ENCODE measurements around the gene CYP27B1. TPM values are rescaled to one million over a fixed set of nuclear protein-coding genes. Genes with fewer than 3 reads are reported as not detected.
A peak's percentile ranks its signal among the peaks of the same experiment; 100 is the strongest.
"Not testable (repeated sequence)": the region's sequence is repeated elsewhere in the genome, so short reads cannot be mapped to it uniquely, and the experiment has no call there.

CYP27B1 gene
- total RNA-seq, 2 experiments from 2014 or later, result 3.3 to 4.3 TPM

DNA sequence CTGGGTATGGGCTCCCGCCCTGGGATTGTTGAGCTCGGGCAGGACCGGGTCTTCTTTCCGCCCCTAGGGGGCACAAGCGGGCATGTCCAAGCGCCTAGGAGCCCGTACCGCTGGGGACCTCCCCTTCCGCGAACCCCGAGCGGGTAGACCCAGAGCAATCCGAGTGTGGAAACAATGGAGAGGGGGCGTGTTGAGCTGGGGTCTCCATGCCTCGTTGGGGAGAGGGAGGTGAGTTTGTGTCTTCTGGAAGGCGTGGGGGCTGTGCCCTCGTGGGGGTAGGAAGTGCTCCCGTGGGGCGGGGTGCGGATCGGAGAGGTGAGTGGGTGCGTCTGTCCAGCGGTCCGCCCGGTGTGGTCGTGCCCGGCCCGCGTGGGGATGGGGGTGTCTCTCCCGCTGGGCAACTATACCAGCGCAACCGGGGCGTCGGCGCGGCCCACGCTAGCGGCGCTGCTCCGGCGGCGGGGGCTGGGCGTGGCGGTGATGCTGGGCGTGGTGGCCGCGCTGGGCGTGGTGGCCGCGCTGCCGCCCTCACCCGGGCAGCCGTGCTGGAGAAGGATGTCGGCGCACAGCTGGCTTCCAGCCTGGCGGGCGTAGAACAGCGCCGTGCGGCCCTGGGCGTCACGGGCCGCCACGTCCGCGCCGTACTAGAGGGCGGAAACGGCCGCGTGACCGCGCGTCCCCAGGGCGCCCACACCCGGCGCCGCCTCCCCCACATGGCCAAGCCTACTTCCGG is 40.6 kb downstream of the CYP27B1 start:
- H3K27me3 Mint-ChIP-seq, result no peaks in the 10 kb centered on the region
- H3K9me3 Mint-ChIP-seq, result no peaks in the 10 kb centered on the region
- H3K36me3 Mint-ChIP-seq (ENCODE audit: low read depth), result peaks cover 63% of the 10 kb centered on the region
- ChIA-PET POLR2A (interaction anchor here (1.0 to 1.1 kb wide), 2 partner anchors 15 to 19 kb away, joined by 3 read pairs; partner anchors contain the start of gene TSPAN31), CTCF (interaction anchor here (0.9 to 1.9 kb wide), 3 partner anchors 15 to 177 kb away, joined by 3 to 10 read pairs (median 4); no protein-coding TSS in a partner anchor)
- no peak overlapping the region for H3K27ac Mint-ChIP-seq
- peaks cover 2% of the 10 kb centered on the region for H3K4me1 Mint-ChIP-seq
- no peak for DNase-seq
- H3K4me3 Mint-ChIP-seq, result no peak overlapping the region

DNA sequence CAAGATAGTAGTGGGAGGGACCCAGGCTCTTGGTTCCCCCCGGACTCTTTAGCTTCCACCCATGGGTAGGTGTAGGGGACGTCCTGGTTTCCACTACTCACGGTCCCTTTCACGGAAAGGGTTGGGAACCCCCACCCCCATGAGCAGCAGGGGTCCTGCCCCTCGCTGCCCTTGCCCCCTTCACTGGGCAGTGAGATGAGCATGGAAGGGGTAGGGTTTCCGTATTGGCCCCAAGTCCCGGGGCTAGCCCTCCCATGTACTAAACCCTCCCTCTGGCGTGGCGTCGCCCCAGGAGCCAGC is 41.1 kb downstream of the CYP27B1 start:
- Mint-ChIP-seq H3K27ac (no peak overlapping the region), H3K36me3 (ENCODE audit: low read depth) (peaks cover 61% of the 10 kb centered on the region), H3K27me3 (no peaks in the 10 kb centered on the region), H3K4me1 (peaks cover 2% of the 10 kb centered on the region), H3K9me3 (no peaks in the 10 kb centered on the region), H3K4me3 (no peak overlapping the region)
- ChIA-PET POLR2A (interaction anchor here (1.0 to 1.1 kb wide), 2 partner anchors 16 to 19 kb away, joined by 3 read pairs; partner anchors contain the start of gene TSPAN31), CTCF (interaction anchor here (0.9 to 1.9 kb wide), 3 partner anchors 16 to 177 kb away, joined by 3 to 10 read pairs (median 4); no protein-coding TSS in a partner anchor)
- no peak for DNase-seq

DNA sequence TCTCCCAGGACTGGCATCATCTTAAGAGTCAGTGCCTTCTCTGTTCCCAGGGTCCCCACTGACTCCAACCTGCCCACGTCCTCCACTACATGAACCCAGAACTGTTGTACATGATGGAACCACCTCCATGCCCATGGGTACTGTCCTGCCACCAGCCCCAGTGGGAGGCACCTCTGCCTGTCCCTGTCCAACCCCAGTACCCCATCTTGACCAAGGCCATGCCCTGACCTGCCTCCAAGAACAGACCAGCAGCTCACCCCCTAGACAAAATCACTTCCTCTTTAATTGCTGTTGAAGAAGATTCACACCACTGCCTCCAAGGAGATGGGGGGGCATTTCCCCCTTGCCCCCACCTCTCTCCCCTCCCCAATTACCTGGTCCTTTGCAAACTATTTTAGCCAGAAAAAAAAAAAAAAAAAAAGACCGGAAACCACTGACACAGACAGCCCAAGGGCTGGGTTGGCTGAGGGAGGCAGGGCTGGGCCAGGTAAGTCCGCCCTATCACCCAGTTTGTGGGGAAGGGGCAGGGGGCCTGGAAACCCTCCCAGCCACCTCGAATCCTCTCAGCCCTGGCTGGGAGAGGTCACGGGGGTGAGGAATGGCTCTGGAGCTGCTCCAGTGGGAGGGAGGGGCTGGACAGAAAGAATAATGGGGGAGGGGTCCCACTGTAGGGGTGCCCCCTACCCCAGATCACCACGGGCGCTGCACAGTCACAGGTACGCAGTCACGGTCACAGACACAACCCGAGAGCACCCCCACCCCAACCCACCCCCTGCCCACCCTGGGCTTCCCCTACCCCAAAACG is 41.7 kb downstream of the CYP27B1 start:
- CTCF ChIA-PET, result interaction anchor here (0.7 to 1.9 kb wide), 4 partner anchors 16 to 178 kb away, joined by 3 to 10 read pairs (median 4); no protein-coding TSS in a partner anchor
- DNase-seq, result no peak
- POLR2A ChIA-PET, result interaction anchor here (1.0 to 1.1 kb wide), 2 partner anchors 16 to 20 kb away, joined by 3 to 5 read pairs; partner anchors contain the start of gene TSPAN31
- Mint-ChIP-seq H3K9me3 (no peaks in the 10 kb centered on the region), H3K4me1 (peaks cover 2% of the 10 kb centered on the region), H3K27ac (peak overlapping the region; percentile 22), H3K36me3 (ENCODE audit: low read depth) (peaks cover 61% of the 10 kb centered on the region), H3K4me3 (no peak overlapping the region), H3K27me3 (no peaks in the 10 kb centered on the region)

DNA sequence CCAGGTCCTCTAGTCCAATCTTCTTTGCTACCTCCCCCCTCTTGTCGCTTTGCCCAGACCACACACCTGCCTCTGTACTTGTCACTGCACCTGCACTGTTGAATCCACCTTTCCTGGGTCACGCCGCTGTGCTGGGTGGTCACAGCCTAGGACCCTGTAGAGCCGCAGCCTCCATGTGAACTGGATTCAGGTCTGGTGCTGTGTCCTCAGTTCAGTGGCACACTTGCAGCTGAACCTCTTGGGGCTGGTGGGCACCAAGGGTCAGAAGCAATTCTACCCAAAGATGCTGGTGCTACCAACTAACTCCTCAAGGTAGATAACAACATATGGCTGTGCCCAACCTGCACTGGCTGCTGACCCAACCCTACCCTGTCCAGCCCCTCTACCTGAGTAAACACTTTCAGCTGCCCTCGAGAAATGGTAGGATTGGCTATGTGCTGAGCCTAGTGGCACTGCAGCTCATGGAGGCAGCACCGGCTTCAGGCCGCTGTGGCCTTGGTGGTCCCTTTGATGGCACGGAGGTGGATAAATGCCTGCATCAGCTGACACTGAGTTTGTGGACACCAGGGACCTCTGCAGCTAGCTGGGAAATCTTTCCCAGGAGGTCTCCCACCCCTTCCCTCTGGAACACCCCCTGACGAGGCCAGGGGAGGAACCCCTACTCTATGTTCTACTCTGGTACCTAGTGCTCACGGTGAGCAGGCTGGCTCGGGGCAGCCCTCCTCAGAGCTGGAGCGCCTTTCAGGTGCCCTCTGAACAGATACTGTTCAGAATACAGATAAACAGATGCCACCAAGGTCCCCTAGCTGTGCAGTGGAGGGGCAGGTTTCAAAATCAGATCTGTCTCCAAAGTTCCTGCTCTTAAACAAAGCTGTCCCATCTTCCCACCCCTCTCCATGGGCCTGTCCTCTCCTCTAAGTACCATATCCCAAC is 42.6 kb downstream of the CYP27B1 start:
- no peak overlapping the region for H3K4me3 Mint-ChIP-seq
- peaks cover 2% of the 10 kb centered on the region for H3K4me1 Mint-ChIP-seq
- H3K27me3 Mint-ChIP-seq, result no peaks in the 10 kb centered on the region
- H3K9me3 Mint-ChIP-seq, result no peaks in the 10 kb centered on the region
- peak overlapping the region; percentile 19 for H3K27ac Mint-ChIP-seq
- ChIA-PET POLR2A (interaction anchor here (0.9 to 2.8 kb wide), 7 partner anchors 8 to 30 kb away, joined by 3 to 12 read pairs (median 5); partner anchors contain the start of genes OS9 and TSPAN31), CTCF (interaction anchor here (0.7 kb wide), 1 partner anchor 32 kb away, joined by 4 read pairs; no protein-coding TSS in a partner anchor)
- H3K36me3 Mint-ChIP-seq (ENCODE audit: low read depth), result peaks cover 60% of the 10 kb centered on the region
- DNase-seq, result no peak

DNA sequence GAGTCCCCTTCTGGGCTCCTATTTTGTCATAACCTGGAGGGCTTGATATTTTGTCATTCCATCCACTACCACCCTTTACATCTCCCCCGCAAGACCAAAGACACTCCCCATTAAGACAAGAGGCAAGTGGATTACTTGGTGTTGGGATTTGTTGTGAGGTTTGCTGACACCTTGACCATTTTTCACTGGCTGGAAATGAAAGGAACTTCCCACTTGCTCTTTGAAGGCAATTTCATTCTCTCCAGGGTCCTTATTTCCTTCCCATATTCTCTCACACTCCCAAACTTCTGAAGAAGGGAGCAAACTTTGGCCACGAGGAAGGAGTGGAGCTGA is 43.3 kb downstream of the CYP27B1 start:
- no peak overlapping the region for H3K27ac Mint-ChIP-seq
- no peaks in the 10 kb centered on the region for H3K9me3 Mint-ChIP-seq
- H3K27me3 Mint-ChIP-seq, result no peaks in the 10 kb centered on the region
- DNase-seq, result no peak
- H3K4me1 Mint-ChIP-seq, result peaks cover 2% of the 10 kb centered on the region
- ChIA-PET CTCF (interaction anchor here (0.9 kb wide), 1 partner anchor 140 kb away, joined by 4 read pairs; no protein-coding TSS in a partner anchor), POLR2A (interaction anchor here (0.9 to 2.8 kb wide), 6 partner anchors 9 to 30 kb away, joined by 3 to 12 read pairs (median 6); partner anchors contain the start of genes OS9 and TSPAN31)
- H3K36me3 Mint-ChIP-seq (ENCODE audit: low read depth), result peaks cover 62% of the 10 kb centered on the region
- H3K4me3 Mint-ChIP-seq, result no peak overlapping the region

DNA sequence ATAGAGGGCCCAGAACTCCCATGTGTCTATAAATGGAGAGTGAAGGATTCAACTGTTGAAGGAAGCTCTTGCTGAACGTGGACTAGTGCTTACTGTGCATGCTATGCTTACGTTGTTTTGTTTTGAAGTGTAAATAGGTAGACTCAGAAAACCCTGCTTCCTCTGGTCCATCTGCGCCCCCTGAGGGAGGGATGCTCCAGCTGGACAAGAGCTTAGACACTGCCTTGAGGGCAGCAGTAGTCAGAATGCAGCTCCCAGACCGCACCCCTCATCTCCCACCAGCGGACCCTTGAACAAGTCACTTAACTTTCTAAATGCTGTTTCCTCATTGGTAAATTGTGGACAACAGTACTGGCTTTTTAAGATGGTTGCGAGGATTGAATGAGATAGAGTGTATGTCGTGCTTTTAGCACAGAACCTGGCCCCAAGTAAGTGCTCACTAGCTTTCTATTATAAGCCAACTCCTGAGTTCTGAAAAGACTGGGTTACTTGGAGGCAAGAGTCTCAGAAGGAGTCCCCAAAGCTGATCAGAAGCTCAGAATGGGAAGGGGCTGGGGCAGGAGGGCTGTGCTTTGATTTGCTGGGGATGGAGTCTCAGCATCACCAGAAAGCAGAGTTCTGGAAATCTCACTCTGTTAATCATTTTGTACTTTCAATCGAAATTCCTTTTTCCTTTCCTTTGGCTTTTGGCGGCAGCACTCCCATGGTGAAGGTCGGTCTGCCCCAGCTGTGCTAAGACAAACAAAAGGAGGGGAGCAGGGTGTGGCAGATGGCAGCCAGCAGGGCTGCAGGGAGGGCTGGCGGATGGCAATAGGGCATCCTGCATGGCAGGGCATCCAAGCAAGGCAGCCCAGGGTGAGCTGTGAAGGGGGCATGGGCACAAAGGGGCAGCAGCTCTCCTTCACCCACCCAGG is 43.9 kb downstream of the CYP27B1 start:
- DNase-seq, result no peak
- ChIA-PET POLR2A (interaction anchor here (1.0 to 2.8 kb wide), 8 partner anchors 9 to 29 kb away, joined by 3 to 12 read pairs (median 3); partner anchors contain the start of genes OS9 and TSPAN31), CTCF (interaction anchor here (0.6 to 1.1 kb wide), 4 partner anchors 13 to 140 kb away, joined by 3 to 4 read pairs (median 4); no protein-coding TSS in a partner anchor)
- Mint-ChIP-seq H3K27me3 (no peaks in the 10 kb centered on the region), H3K4me1 (peaks cover 2% of the 10 kb centered on the region), H3K4me3 (no peak overlapping the region), H3K36me3 (ENCODE audit: low read depth) (peaks cover 61% of the 10 kb centered on the region), H3K9me3 (no peaks in the 10 kb centered on the region), H3K27ac (peak overlapping the region; percentile 26)

DNA sequence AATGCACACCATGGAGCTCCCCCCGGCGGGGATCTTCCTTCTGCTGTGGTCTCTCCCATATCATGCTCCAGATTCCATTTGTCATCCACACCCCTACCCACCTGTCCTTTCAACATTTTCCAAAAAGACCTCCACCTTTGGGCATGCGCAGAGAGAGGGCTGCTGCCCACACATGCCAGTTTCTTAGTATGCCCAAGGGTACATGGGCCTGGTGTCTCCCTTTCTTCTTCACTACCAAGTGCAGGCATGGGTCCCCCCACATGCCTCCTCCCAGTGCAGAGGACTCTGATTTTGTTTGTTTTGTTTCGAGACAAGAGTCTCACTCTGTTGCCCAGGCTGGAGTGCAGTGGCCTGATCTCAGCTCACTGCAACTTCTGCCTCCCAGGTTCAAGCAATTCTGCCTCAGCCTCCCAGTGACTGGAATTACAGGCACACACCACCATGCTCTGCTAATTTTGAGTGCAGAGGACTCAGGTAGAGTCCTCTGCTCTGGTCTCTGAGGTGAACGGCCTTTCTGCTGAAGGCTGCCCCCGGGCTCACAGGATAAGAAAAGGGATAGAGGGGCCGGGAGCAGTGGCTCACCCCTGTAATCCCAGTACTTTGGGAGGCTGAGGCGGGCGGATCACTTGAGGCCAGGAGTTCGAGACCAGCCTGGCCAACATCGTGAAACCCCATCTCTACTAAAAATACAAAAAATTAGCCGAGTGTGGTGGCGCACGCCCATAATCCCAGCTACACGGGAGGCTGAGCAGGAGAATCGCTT is 44.9 kb downstream of the CYP27B1 start:
- POLR2A ChIA-PET, result interaction anchor here (0.7 to 3.4 kb wide), 11 partner anchors 8 to 28 kb away, joined by 3 to 27 read pairs (median 4); partner anchors contain the start of gene OS9
- not testable (repeated sequence) for H3K4me3 Mint-ChIP-seq, DNase-seq, H3K27me3 Mint-ChIP-seq, H3K27ac Mint-ChIP-seq, H3K4me1 Mint-ChIP-seq, H3K9me3 Mint-ChIP-seq
- CTCF ChIA-PET, result interaction anchor here (1.1 kb wide), 1 partner anchor 19 kb away, joined by 3 read pairs; no protein-coding TSS in a partner anchor
- H3K36me3 Mint-ChIP-seq (ENCODE audit: low read depth), result peaks cover 56% of the 10 kb centered on the region

DNA sequence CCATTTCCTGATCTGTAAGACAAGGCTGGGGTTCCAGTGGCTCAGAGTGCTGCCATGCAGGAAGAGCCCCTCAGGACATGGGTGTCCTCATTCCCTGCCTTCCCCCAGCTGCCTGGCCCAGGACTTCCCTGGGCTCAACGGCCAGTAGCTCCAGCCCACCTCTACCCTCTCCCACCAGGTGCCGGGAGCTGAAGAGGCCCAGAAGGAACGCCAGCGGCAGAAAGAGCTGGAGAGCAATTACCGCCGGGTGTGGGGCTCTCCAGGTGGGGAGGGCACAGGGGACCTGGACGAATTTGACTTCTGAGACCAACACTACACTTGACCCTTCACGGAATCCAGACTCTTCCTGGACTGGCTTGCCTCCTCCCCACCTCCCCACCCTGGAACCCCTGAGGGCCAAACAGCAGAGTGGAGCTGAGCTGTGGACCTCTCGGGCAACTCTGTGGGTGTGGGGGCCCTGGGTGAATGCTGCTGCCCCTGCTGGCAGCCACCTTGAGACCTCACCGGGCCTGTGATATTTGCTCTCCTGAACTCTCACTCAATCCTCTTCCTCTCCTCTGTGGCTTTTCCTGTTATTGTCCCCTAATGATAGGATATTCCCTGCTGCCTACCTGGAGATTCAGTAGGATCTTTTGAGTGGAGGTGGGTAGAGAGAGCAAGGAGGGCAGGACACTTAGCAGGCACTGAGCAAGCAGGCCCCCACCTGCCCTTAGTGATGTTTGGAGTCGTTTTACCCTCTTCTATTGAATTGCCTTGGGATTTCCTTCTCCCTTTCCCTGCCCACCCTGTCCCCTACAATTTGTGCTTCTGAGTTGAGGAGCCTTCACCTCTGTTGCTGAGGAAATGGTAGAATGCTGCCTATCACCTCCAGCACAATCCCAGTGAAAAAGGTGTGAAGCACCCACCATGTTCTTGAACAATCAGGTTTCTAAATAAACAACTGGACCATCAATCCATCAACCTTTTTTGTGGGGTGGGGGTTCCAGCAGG is 46.0 kb downstream of the CYP27B1 start:
- Mint-ChIP-seq H3K4me3 (no peak overlapping the region), H3K27me3 (no peaks in the 10 kb centered on the region), H3K36me3 (ENCODE audit: low read depth) (peaks cover 57% of the 10 kb centered on the region), H3K9me3 (no peaks in the 10 kb centered on the region), H3K4me1 (peaks cover 2% of the 10 kb centered on the region), H3K27ac (no peak overlapping the region)
- ChIA-PET CTCF (no interaction called here), POLR2A (interaction anchor here (1.3 to 3.4 kb wide), 9 partner anchors 9 to 36 kb away, joined by 3 to 27 read pairs (median 4); partner anchors contain the start of genes OS9 and TSPAN31)
- no peak for DNase-seq

DNA sequence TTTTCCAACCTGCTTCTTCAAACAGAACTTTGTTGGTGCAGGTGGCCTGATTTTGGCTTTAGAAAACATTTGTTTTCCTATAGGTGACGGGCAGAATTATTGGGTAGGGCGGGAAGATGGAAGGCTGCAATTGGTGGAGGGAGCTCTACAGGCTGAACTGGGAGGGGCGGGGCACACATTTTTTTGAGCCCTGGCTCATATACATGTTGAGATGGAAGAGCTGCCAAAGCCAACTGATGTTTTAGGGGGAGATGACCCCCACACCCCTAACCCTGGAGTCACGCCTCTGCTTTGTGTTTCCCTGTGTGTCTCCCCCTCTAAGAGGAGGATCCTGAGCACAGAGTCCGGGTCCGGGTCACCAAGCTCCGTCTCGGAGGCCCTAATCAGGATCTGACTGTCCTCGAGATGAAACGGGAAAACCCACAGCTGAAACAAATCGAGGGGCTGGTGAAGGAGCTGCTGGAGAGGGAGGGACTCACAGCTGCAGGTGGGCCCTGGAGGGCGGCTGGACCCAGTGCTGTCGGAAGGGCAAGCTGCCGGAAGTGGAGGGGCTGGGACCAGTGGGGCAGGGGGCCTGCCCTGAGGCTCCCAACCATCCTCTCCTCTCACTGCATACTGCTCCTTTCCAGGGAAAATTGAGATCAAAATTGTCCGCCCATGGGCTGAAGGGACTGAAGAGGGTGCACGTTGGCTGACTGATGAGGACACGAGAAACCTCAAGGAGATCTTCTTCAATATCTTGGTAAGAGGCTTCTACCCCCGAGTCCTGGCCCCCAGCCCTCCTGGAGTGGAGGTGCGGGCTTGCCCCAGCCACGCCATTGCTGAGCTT is 46.9 kb downstream of the CYP27B1 start:
- no peaks in the 10 kb centered on the region for H3K9me3 Mint-ChIP-seq
- H3K27me3 Mint-ChIP-seq, result no peaks in the 10 kb centered on the region
- CTCF ChIA-PET, result interaction anchor here (1.5 kb wide), 1 partner anchor 22 kb away, joined by 6 read pairs; no protein-coding TSS in a partner anchor
- no peak overlapping the region for H3K4me3 Mint-ChIP-seq
- H3K27ac Mint-ChIP-seq, result no peak overlapping the region
- POLR2A ChIA-PET, result interaction anchor here (0.6 to 3.4 kb wide), 10 partner anchors 10 to 188 kb away, joined by 3 to 27 read pairs (median 4); partner anchors contain the start of genes OS9 and TSPAN31
- peaks cover 58% of the 10 kb centered on the region for H3K36me3 Mint-ChIP-seq (ENCODE audit: low read depth)
- no peak for DNase-seq
- H3K4me1 Mint-ChIP-seq, result peaks cover 1% of the 10 kb centered on the region
